Prostate gland (tissue), 2 donors: ENCODE results near the gene XPR1.

Experiments
- POLR2A ChIP-seq: fragments of 450-650 bp; IDR thresholded peaks from one replicate; pipeline ENCODE4 v1.6.1; 2016; ENCODE audit warnings: antibody characterized with exemption, mild to moderate bottlenecking
- POLR2AphosphoS5 ChIP-seq: sonication (generic); formaldehyde crosslinking; IDR thresholded peaks from one replicate; pipeline ENCODE4 v1.6.1; 2017; ENCODE audit warnings: antibody characterized with exemption
- TF ChIP-seq, protein P1 (sequence below), 4 experiments: fragments of 200-600 bp in 2 of 4; fragments of 450-650 bp in 2 of 4; sonication (generic) in 2 of 4; IDR thresholded peaks; 1 replicate in 3 of 4; 2 replicates in 1 of 4; pipeline ENCODE4 v1.5.1; 2016 to 2019; ENCODE audit warnings: antibody characterized with exemption in 4 of 4, mild to moderate bottlenecking in 2 of 4, moderate library complexity in 2 of 4

DNA sequence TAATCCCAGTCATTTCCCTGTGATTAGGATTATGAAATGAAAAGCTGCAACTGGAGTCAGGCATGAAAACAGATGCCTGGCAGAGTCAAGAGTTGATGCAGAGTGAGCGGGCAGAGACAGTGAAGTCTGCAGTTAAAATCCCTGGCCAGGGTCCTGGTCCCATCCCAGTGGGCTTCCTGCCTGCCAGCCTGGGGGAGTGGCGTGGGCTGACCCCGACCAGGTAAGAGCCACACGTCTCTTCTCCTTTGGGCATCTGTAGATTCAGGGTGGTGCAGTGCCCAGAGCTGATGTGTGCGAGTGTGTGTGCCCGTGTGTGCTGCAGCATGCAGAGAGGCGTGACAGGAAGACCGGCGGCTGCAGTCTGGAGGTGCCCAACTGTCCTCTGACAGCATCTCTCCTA, 274.7 kb downstream of the XPR1 start:
- TF ChIP-seq, protein P1, sequence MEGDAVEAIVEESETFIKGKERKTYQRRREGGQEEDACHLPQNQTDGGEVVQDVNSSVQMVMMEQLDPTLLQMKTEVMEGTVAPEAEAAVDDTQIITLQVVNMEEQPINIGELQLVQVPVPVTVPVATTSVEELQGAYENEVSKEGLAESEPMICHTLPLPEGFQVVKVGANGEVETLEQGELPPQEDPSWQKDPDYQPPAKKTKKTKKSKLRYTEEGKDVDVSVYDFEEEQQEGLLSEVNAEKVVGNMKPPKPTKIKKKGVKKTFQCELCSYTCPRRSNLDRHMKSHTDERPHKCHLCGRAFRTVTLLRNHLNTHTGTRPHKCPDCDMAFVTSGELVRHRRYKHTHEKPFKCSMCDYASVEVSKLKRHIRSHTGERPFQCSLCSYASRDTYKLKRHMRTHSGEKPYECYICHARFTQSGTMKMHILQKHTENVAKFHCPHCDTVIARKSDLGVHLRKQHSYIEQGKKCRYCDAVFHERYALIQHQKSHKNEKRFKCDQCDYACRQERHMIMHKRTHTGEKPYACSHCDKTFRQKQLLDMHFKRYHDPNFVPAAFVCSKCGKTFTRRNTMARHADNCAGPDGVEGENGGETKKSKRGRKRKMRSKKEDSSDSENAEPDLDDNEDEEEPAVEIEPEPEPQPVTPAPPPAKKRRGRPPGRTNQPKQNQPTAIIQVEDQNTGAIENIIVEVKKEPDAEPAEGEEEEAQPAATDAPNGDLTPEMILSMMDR (IDR thresholded peaks at IDR 0.05), result no peak
- TF ChIP-seq POLR2A (no peak), POLR2AphosphoS5 (no peak)
